Measurements from ENCODE around the gene ZBED6.
A peak's percentile ranks its signal among the peaks of the same experiment; 100 is the strongest.

The ZBED6 gene

GRCh38 chr1:203794764-203795440 lies 521 bp upstream of the ZBED6 start:
- Histone ChIP-seq H2AFZ (peak overlapping the region; percentile 68), H3K4me1 (peaks cover 13% of the 10 kb centered on the region), H3K79me2 (peaks cover 27% of the 10 kb centered on the region), H3K36me3 (ENCODE audit: control insufficient read depth, insufficient read depth, low read length) (no peaks in the 10 kb centered on the region), H3K4me2 (ENCODE audit: low read length) (peak overlapping the region; percentile 64), H3K27ac (peak overlapping the region; percentile 90), H3K27me3 (ENCODE audit: control insufficient read depth, insufficient read depth, low read length) (no peaks in the 10 kb centered on the region), H3K9ac (no peak overlapping the region), H3K4me3 (ENCODE audit: low read depth, low read length) (peak overlapping the region; percentile 90), H3K9me3 (ENCODE audit: control insufficient read depth, low read length) (no peaks in the 10 kb centered on the region)
- TF ChIP-seq, protein P1, sequence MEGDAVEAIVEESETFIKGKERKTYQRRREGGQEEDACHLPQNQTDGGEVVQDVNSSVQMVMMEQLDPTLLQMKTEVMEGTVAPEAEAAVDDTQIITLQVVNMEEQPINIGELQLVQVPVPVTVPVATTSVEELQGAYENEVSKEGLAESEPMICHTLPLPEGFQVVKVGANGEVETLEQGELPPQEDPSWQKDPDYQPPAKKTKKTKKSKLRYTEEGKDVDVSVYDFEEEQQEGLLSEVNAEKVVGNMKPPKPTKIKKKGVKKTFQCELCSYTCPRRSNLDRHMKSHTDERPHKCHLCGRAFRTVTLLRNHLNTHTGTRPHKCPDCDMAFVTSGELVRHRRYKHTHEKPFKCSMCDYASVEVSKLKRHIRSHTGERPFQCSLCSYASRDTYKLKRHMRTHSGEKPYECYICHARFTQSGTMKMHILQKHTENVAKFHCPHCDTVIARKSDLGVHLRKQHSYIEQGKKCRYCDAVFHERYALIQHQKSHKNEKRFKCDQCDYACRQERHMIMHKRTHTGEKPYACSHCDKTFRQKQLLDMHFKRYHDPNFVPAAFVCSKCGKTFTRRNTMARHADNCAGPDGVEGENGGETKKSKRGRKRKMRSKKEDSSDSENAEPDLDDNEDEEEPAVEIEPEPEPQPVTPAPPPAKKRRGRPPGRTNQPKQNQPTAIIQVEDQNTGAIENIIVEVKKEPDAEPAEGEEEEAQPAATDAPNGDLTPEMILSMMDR (IDR thresholded peaks at IDR 0.05) = no peak

- Histone ChIP-seq H3K27me3 (ENCODE audit: control insufficient read depth, insufficient read depth, low read length) (no peaks in the 10 kb centered on the region), H3K9me3 (ENCODE audit: control insufficient read depth, low read length) (no peaks in the 10 kb centered on the region), H3K4me3 (ENCODE audit: low read depth, low read length) (peak overlapping the region; percentile 90), H3K4me1 (peaks cover 13% of the 10 kb centered on the region), H3K79me2 (peaks cover 31% of the 10 kb centered on the region), H3K36me3 (ENCODE audit: control insufficient read depth, insufficient read depth, low read length) (no peaks in the 10 kb centered on the region), H3K4me2 (ENCODE audit: low read length) (peak overlapping the region; percentile 93), H2AFZ (peak overlapping the region; percentile 46), H3K27ac (peak overlapping the region; percentile 90), H3K9ac (no peak overlapping the region)
- TF ChIP-seq, protein P1 (IDR thresholded peaks at IDR 0.05) = no peak
These were observed 798 bp downstream of the ZBED6 start for GRCh38 chr1:203796236-203796605.

DNA sequence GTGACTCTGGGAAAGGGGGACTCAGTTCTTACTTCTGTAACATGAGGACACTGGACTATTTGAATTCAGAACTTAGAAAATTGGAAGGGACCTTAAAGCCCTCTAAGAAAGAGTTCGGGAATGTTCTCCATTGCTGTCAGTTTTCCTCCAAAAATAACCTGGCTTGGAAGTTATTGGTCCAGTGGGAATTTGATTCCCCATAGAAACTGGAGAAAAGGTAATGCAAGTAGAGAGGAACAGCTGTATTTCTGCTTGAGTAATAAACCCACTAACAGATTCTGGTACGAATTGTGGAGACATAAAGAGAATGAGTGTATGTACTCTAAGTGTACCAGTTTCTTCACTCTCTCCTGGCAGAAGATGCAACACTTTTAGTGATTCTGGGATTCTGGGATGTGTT lies 1.8 kb downstream of the ZBED6 start:
- Histone ChIP-seq H3K4me3 (ENCODE audit: low read depth, low read length) (no peak overlapping the region), H3K9me3 (ENCODE audit: control insufficient read depth, low read length) (no peaks in the 10 kb centered on the region), H2AFZ (no peak overlapping the region), H3K4me1 (peaks cover 13% of the 10 kb centered on the region), H3K36me3 (ENCODE audit: control insufficient read depth, insufficient read depth, low read length) (no peaks in the 10 kb centered on the region), H3K4me2 (ENCODE audit: low read length) (peak overlapping the region; percentile 93), H3K9ac (no peak overlapping the region), H3K27me3 (ENCODE audit: control insufficient read depth, insufficient read depth, low read length) (no peaks in the 10 kb centered on the region), H3K79me2 (peaks cover 31% of the 10 kb centered on the region), H3K27ac (no peak overlapping the region)
- TF ChIP-seq, protein P1 (IDR thresholded peaks at IDR 0.05) = no peak

- H3K4me2 ChIP-seq (ENCODE audit: low read length) = no peak overlapping the region
- TF ChIP-seq, protein P1 (IDR thresholded peaks at IDR 0.05) = no peak
- H3K27me3 ChIP-seq (ENCODE audit: control insufficient read depth, insufficient read depth, low read length) = no peaks in the 10 kb centered on the region
- H3K9me3 ChIP-seq (ENCODE audit: control insufficient read depth, low read length) = no peaks in the 10 kb centered on the region
- H3K79me2 ChIP-seq = peaks cover 32% of the 10 kb centered on the region
- H3K4me1 ChIP-seq = peaks cover 13% of the 10 kb centered on the region
- H3K9ac ChIP-seq = no peak overlapping the region
- H3K4me3 ChIP-seq (ENCODE audit: low read depth, low read length) = no peak overlapping the region
- H2AFZ ChIP-seq = no peak overlapping the region
- H3K27ac ChIP-seq = no peak overlapping the region
- no peaks in the 10 kb centered on the region for H3K36me3 ChIP-seq (ENCODE audit: control insufficient read depth, insufficient read depth, low read length)
These were observed 2.7 kb downstream of the ZBED6 start for GRCh38 chr1:203797948-203798655.
